B cell (primary cell): ENCODE measurements around the gene MMS22L. TPM values are rescaled to one million over a fixed set of nuclear protein-coding genes. Genes with fewer than 3 reads are reported as not detected.

Experiments used
- ATAC-seq: fragments of 200-7000 bp; cut with Tn5 transposase; one replicate; pipeline ENCODE4 v1.10.0; 2021; ENCODE audit warnings: low read depth, mild to moderate bottlenecking, moderate number of reproducible peaks, moderate library complexity
- CTCF ChIA-PET: fragments of 350-600 bp; sonication (Branson Sonifier 250); formaldehyde crosslinking; loops from one replicate; lab custom pipeline; 2021; ENCODE audit warnings: antibody characterized with exemption, inconsistent platforms; lab: Charles Lee
- POLR2A ChIA-PET: fragments of 350-600 bp; sonication (Branson Sonifier 250); formaldehyde crosslinking; loops from one replicate; lab custom pipeline; 2021; ENCODE audit warnings: antibody characterized with exemption; lab: Charles Lee
- DNase-seq: peaks from one replicate; pipeline ENCODE4 v3.0.0; 2013
- H2AFZ ChIP-seq: 2 replicates; pipeline ENCODE4 v1.6.1; 2012; ENCODE audit warnings: mild to moderate bottlenecking, low read depth, low read length; ENCODE audit not compliant: insufficient read depth, poor library complexity, severe bottlenecking
- H3K27ac ChIP-seq, 2 donors: 1 replicate in 1 of 2; 2 replicates in 1 of 2; pipeline ENCODE4 v1.5.1; 2012 to 2013; ENCODE audit warnings: low read length in 2 of 2, mild to moderate bottlenecking in 2 of 2, moderate library complexity in 1 of 2
- H3K27me3 ChIP-seq, 4 experiments: fragments of 200-600 bp in 1 of 4; sonication (generic) in 1 of 4; replicated peaks in 1 of 4; 1 replicate in 2 of 4; 2 replicates in 2 of 4; pipeline versions ENCODE4 v1.6.1 to v1.7.0; 2013 to 2016; ENCODE audit warnings: low read length in 3 of 4, mild to moderate bottlenecking in 2 of 4, mixed read lengths in 1 of 4, moderate library complexity in 1 of 4; ENCODE audit not compliant: insufficient read depth in 4 of 4, control insufficient read depth in 3 of 4; ENCODE audit errors: control extremely low read depth in 1 of 4
- H3K36me3 ChIP-seq, 2 experiments: replicated peaks in 1 of 2; 1 replicate in 1 of 2; 2 replicates in 1 of 2; pipeline versions ENCODE4 v1.6.1 to v1.7.1; 2013; ENCODE audit warnings: low read length in 1 of 2; ENCODE audit not compliant: insufficient read depth in 2 of 2, control insufficient read depth in 1 of 2; ENCODE audit errors: control extremely low read depth in 1 of 2, extremely low read depth in 1 of 2
- H3K4me1 ChIP-seq, 2 donors: fragments of 200-600 bp in 1 of 2; sonication (generic) in 1 of 2; 1 replicate in 1 of 2; 2 replicates in 1 of 2; pipeline versions ENCODE4 v1.5.1 to v1.6.1; 2013 to 2017; ENCODE audit warnings: low read length in 2 of 2; ENCODE audit not compliant: control insufficient read depth in 2 of 2, insufficient read depth in 2 of 2
- H3K4me2 ChIP-seq: replicated peaks from 2 replicates; pipeline ENCODE3; 2012; ENCODE audit warnings: mild to moderate bottlenecking, low read depth, low read length; ENCODE audit not compliant: poor library complexity, severe bottlenecking
- H3K4me3 ChIP-seq, 5 experiments: fragments of 200-600 bp in 1 of 5; sonication (generic) in 1 of 5; 1 replicate in 3 of 5; 2 replicates in 2 of 5; pipeline versions ENCODE4 v1.5.1 to v1.7.0; 2011 to 2016; ENCODE audit warnings: low read length in 4 of 5, mild to moderate bottlenecking in 4 of 5, low read depth in 2 of 5, control low read depth in 1 of 5, moderate library complexity in 1 of 5; ENCODE audit not compliant: insufficient read depth in 1 of 5; ENCODE audit errors: control extremely low read depth in 1 of 5, extremely low read depth in 1 of 5
- H3K79me2 ChIP-seq: fragments of 200-600 bp; sonication (generic); one replicate; pipeline ENCODE4 v1.6.0; 2016; ENCODE audit warnings: low read length; ENCODE audit not compliant: control insufficient read depth, insufficient read depth
- H3K9ac ChIP-seq: fragments of 200-600 bp; sonication (generic); 2 replicates; pipeline ENCODE4 v1.6.1; 2017; ENCODE audit warnings: mild to moderate bottlenecking, low read length, moderate library complexity
- H3K9me3 ChIP-seq, 3 donors: one replicate each; pipeline versions ENCODE4 v1.6.1 to v1.7.1; 2013; ENCODE audit warnings: low read length in 2 of 3; ENCODE audit not compliant: control insufficient read depth in 2 of 3, insufficient read depth in 1 of 3; ENCODE audit errors: control extremely low read depth in 1 of 3
- H4K20me1 ChIP-seq: 2 replicates; pipeline ENCODE4 v1.6.0; 2012; ENCODE audit warnings: mild to moderate bottlenecking, low read length; ENCODE audit not compliant: insufficient read depth, control insufficient read depth, poor library complexity, severe bottlenecking
- H3K27ac Mint-ChIP-seq: one replicate; pipeline ENCODE4 v1.8.0; 2021; ENCODE audit warnings: mixed read lengths
- H3K27me3 Mint-ChIP-seq: one replicate; pipeline ENCODE4 v1.8.0; 2021; ENCODE audit warnings: mixed read lengths
- H3K4me1 Mint-ChIP-seq: one replicate; pipeline ENCODE4 v1.8.0; 2021; ENCODE audit warnings: mixed read lengths
- H3K4me3 Mint-ChIP-seq: one replicate; pipeline ENCODE4 v1.8.0; 2021; ENCODE audit warnings: mixed read lengths
- H3K9me3 Mint-ChIP-seq: one replicate; pipeline ENCODE4 v1.8.0; 2022; ENCODE audit warnings: mixed read lengths; ENCODE audit not compliant: insufficient read depth
- CTCF ChIP-seq: fragments of 200-600 bp; IDR thresholded peaks from one replicate; pipeline ENCODE4 v1.8.0; 2022; ENCODE audit warnings: antibody characterized with exemption, mild to moderate bottlenecking
- EZH2 ChIP-seq: IDR thresholded peaks from 2 replicates; pipeline ENCODE4 v1.6.1; 2012; ENCODE audit warnings: borderline replicate concordance, low read depth, mild to moderate bottlenecking, moderate library complexity, low read length; ENCODE audit not compliant: insufficient read depth, poor library complexity, severe bottlenecking
- WGBS: methylation state at CpG from one replicate; pipeline ENCODE4 v1.1.5; 2013; ENCODE audit warnings: missing lambda C conversion rate; ENCODE audit not compliant: insufficient coverage; 5-methylcytosine and 5-hydroxymethylcytosine counted together
- intact Hi-C: fragments of 100-400 bp; cut with micrococcal nuclease; formaldehyde crosslinking; loops from one replicate; pipeline ENCODE4 v1.10.0; 2022
- polyA plus RNA-seq: library from polyadenylated mRNA; depleted of rRNA; stranded (reverse); fragments of >200 nt; gene quantifications from 2 replicates; pipeline ENCODE4 v1.2.3, GENCODE V29; 2012
- total RNA-seq, 2 donors: library from RNA; stranded (reverse); fragments of 120-200 nt in 1 of 2; gene quantifications; 1 replicate in 1 of 2; 2 replicates in 1 of 2; pipeline versions ENCODE4 v1.2.3 to v1.2.4, GENCODE V29; 2013 to 2022

Gene MMS22L
- total and polyA plus RNA-seq, 2 donors (not counting 1 experiment from before 2014, with no cell fraction given), result 3.2 to 20.5 TPM

- ChIA-PET CTCF (no interaction called here), POLR2A (no interaction called here)
- no peaks in the 10 kb centered on the region for H3K27me3 ChIP-seq
- no peak overlapping the region for H3K27ac Mint-ChIP-seq
- ATAC-seq (no peak), DNase-seq (no peak)
- H4K20me1 ChIP-seq, result no peaks in the 10 kb centered on the region
- no CpG with 5 or more reads among the region's 1 CpG for WGBS
- H3K9me3 ChIP-seq, result no peaks in the 10 kb centered on the region
- TF ChIP-seq EZH2 (no peak), CTCF (no peak)
- no peak overlapping the region for H3K9ac ChIP-seq
- H3K36me3 ChIP-seq, result no peaks in the 10 kb centered on the region
- no peaks in the 10 kb centered on the region for H3K4me1 Mint-ChIP-seq
- H3K4me2 ChIP-seq, result no peak overlapping the region
- no peak overlapping the region for H3K27ac ChIP-seq
- H3K4me1 ChIP-seq, result no peaks in the 10 kb centered on the region
- H3K79me2 ChIP-seq, result no peaks in the 10 kb centered on the region
- no peak overlapping the region for H3K4me3 ChIP-seq
- H2AFZ ChIP-seq, result no peak overlapping the region
- H3K4me3 Mint-ChIP-seq, result no peak overlapping the region
- intact Hi-C loops, result no loop called here
- H3K9me3 Mint-ChIP-seq, result no peaks in the 10 kb centered on the region
- peaks cover 15% of the 10 kb centered on the region for H3K27me3 Mint-ChIP-seq
Observed at GRCh38 chr6:97322226-97322625, 39.2 kb upstream of the MMS22L start.

- no peak overlapping the region for H3K9ac ChIP-seq
Observed at GRCh38 chr6:97316978-97317377, 34.0 kb upstream of the MMS22L start.

More at GRCh38 chr6:97316978-97317377, 34.0 kb upstream of the MMS22L start:
- H3K36me3 ChIP-seq, result no peaks in the 10 kb centered on the region
- Mint-ChIP-seq H3K4me3 (no peak overlapping the region), H3K27ac (no peak overlapping the region), H3K27me3 (peaks cover 12% of the 10 kb centered on the region), H3K9me3 (no peaks in the 10 kb centered on the region), H3K4me1 (no peaks in the 10 kb centered on the region)
- CTCF ChIA-PET, result no interaction called here
- no peak for DNase-seq
- POLR2A ChIA-PET, result no interaction called here
- no peak for TF ChIP-seq EZH2
- TF ChIP-seq CTCF, result no peak
- no peaks in the 10 kb centered on the region for H4K20me1 ChIP-seq
- intact Hi-C loops, result no loop called here
- H3K4me2 ChIP-seq, result no peak overlapping the region
- H3K79me2 ChIP-seq, result no peaks in the 10 kb centered on the region
- no peaks in the 10 kb centered on the region for H3K9me3 ChIP-seq
- no peaks in the 10 kb centered on the region for H3K4me1 ChIP-seq
- ATAC-seq, result no peak
- H3K27me3 ChIP-seq, result no peaks in the 10 kb centered on the region
- no peak overlapping the region for H2AFZ ChIP-seq
- no peak overlapping the region for H3K4me3 ChIP-seq
- H3K27ac ChIP-seq, result no peak overlapping the region
